Smooth muscle cell of bladder (primary cell): ENCODE data around the gene GLRB. TPM values are rescaled to one million over a fixed set of nuclear protein-coding genes. Genes with fewer than 3 reads are reported as not detected.

Source experiments
- total RNA-seq: library from RNA; depleted of rRNA; stranded (reverse); fragments of >200 nt; gene quantifications from 2 replicates; pipeline ENCODE4 v1.2.3, GENCODE V29; 2014

The GLRB gene
- total RNA-seq: 5.8 and 10.2 TPM in 2 replicates

DNA sequence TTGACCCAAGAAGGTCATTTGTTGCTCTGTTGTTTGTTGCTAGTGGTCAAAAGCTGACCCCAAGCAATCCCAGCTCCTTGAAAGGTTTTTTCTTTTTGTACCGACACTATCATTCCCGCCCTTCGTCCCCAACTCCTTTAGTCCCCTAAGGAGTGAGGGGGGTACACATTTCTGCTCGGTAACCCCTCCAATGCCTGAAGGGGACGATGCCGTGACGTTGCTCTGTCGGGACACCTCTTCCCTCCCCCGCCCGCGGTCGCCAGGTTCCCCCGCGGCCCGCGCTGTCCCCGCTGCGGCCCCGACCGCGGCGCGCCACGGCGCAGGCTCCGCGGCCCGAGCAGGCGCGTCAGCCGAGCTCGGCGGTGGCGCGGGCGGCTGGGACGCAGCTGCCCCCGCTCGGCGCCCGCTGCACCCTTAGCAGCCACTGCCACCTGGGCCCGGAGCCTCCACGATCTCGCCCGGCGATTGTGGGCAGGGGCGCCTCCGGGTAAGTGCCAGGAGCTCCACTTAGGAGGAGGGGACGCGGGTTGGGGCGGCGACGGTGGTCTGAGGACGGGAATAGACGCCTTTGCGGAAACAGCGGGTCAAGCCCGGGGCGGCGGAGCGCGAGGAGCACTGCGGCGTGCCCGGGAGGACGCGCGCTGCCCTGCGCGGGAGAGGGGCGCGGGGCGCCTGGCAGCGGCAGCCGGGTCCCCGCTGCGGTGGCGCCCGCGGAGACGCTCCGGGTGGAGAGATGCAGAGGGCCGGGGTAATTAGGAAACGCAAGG, at the start of gene GLRB:
TSS of gene GLRB (plus strand) at position 340 of the 767 bp plus-strand sequence. CDS start 1,875 bp downstream, outside the sequence.

GRCh38 chr4:157220371-157220881, 144.5 kb downstream of the GLRB start, which contains the start of gene GRIA2:
TSS of gene GRIA2 (plus strand) at chr4:157220728. CDS start at chr4:157221043, 315 bp downstream.

Other genes starting within 250 kb of the GLRB start
- gene PDGFC, start 104.4 kb upstream of the GLRB start, total RNA-seq: 21.6 and 31.6 TPM in 2 replicates
- gene GRIA2, start 144.6 kb downstream of the GLRB start, total RNA-seq: not detected in 2 replicates